ENCODE results near the gene KCNH4. TPM values are rescaled to one million over a fixed set of nuclear protein-coding genes. Genes with fewer than 3 reads are reported as not detected.
A peak's percentile ranks its signal among the peaks of the same experiment; 100 is the strongest.

KCNH4 gene
- total and polyA plus RNA-seq, 9 of the 15 experiments (the other 6 are each of a cell fraction or from before 2014, with no cell fraction given) = 0.10 to 1.8 (median 0.50) TPM

DNA sequence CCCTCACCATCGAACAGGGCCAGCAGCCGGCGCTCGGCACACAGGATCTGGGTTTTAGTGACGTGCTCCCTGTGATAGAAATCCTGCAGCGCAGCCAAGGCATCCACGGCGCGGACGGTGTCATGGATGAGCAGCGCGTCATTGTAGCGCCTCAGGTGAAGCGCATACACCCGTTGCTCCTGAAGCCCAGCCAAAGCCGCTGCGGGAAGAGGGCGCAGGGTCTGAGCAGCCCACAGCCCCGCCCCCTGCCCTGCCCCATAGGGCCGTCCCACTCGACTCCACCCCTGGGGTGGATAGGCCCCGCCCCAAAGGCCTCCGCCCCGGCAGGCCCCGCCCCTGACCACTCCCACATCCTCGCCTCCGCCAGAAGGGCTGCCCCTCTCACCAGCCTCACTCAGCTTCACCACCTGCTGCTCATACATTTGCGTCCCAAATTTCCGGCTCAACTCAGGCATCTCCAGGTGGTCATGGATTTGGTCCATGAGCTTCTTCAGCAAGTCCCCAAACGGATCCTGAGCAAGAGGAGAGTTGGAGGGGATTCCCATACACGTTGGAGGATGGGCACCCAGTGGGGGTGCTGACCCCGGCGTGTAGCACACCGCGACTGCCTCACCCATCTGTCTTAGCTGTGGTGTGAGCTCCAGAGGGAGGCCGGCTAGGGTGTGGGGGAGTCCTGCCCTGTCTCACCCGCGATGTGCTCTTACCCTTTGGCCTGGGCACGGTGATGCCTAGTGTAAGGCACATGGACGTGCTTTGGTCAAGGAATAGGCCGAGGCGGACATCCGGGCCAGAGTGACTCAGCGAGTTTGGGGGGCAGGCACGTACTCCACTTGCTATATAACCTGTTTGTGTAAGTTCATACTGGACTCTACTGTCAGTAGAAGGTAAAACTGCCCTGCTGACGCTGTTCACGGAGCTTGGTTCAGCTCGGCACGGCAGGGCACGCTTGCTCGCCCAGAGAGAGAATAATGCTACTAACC lies 73.1 kb downstream of the KCNH4 start (continued):
- TF ChIP-seq SLC30A9 (CRISPR knock-in tag; IDR thresholded peaks at IDR 0.05) (no peak), ZC3H11A (IDR thresholded peaks at IDR 0.05; ENCODE audit: low read depth, low read length) (no peak), JUN (IDR thresholded peaks at IDR 0.05; ENCODE audit: borderline replicate concordance, low read depth, low read length) (no peak), JUN (CRISPR knock-in tag; IDR thresholded peaks at IDR 0.05; ENCODE audit: borderline replicate concordance) (no peak), MXI1 (IDR thresholded peaks at IDR 0.05; ENCODE audit: low read depth, low read length) (no peak), KAT8 (IDR thresholded peaks at IDR 0.05; ENCODE audit: low read depth) (no peak), ZBTB17 (CRISPR knock-in tag; IDR thresholded peaks at IDR 0.05) (peak; percentile 55; the same call in 1 of the 2 replicates), TCF7 (IDR thresholded peaks at IDR 0.05; ENCODE audit: borderline replicate concordance) (no peak), MEF2A (IDR thresholded peaks at IDR 0.05; ENCODE audit: control insufficient read depth, low read depth, low read length) (no peak), NRF1 (conservative IDR thresholded peaks at IDR 0.05 in 1 of 2, IDR thresholded peaks at IDR 0.05 in 1 of 2) (peak; percentile 33 to 49; a peak in 3 of 4 replicates), ETV1 (tag; conservative IDR thresholded peaks at IDR 0.05; ENCODE audit: low read depth) (peak; percentile 15; the same call in 1 of the 2 replicates), RBM39 (optimal IDR thresholded peaks at IDR 0.05; ENCODE audit: low read depth, low read length) (no peak), EZH2 (IDR thresholded peaks at IDR 0.05; ENCODE audit: borderline replicate concordance, low read depth, low read length) (no peak), TBL1XR1 (IDR thresholded peaks at IDR 0.05; ENCODE audit: low read length in 2 of 2) (no peak), SMAD3 (CRISPR knock-in tag; conservative IDR thresholded peaks at IDR 0.05) (0 out of 2 replicates have a peak, but pooled peaks have one; percentile 45), ZNF561 (CRISPR knock-in tag; conservative IDR thresholded peaks at IDR 0.05) (no peak), ZNF140 (CRISPR knock-in tag; IDR thresholded peaks at IDR 0.05) (no peak), XRCC5 (IDR thresholded peaks at IDR 0.05; ENCODE audit: low read depth, low read length) (0 out of 2 replicates have a peak, but pooled peaks have one; percentile 25), ZNF740 (CRISPR knock-in tag; IDR thresholded peaks at IDR 0.05) (peak; percentile 71; the same call in 1 of the 2 replicates), ZNF740 (tag; IDR thresholded peaks at IDR 0.05) (no peak), SAP30 (IDR thresholded peaks at IDR 0.05; ENCODE audit: borderline replicate concordance, insufficient read depth, low read depth, low read length, poor library complexity, severe bottlenecking) (no peak)
- TF ChIP-seq, protein P1, sequence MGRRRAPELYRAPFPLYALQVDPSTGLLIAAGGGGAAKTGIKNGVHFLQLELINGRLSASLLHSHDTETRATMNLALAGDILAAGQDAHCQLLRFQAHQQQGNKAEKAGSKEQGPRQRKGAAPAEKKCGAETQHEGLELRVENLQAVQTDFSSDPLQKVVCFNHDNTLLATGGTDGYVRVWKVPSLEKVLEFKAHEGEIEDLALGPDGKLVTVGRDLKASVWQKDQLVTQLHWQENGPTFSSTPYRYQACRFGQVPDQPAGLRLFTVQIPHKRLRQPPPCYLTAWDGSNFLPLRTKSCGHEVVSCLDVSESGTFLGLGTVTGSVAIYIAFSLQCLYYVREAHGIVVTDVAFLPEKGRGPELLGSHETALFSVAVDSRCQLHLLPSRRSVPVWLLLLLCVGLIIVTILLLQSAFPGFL (CRISPR knock-in tag; IDR thresholded peaks at IDR 0.05) = no peak
- TF ChIP-seq, protein P2, sequence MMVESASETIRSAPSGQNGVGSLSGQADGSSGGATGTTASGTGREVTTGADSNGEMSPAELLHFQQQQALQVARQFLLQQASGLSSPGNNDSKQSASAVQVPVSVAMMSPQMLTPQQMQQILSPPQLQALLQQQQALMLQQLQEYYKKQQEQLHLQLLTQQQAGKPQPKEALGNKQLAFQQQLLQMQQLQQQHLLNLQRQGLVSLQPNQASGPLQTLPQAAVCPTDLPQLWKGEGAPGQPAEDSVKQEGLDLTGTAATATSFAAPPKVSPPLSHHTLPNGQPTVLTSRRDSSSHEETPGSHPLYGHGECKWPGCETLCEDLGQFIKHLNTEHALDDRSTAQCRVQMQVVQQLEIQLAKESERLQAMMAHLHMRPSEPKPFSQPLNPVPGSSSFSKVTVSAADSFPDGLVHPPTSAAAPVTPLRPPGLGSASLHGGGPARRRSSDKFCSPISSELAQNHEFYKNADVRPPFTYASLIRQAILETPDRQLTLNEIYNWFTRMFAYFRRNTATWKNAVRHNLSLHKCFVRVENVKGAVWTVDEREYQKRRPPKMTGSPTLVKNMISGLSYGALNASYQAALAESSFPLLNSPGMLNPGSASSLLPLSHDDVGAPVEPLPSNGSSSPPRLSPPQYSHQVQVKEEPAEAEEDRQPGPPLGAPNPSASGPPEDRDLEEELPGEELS (CRISPR knock-in tag; IDR thresholded peaks at IDR 0.05; ENCODE audit: borderline replicate concordance) = no peak

Data from K562 (cell line).